Effector memory CD8-positive, alpha-beta T cell (primary cell): ENCODE data around the gene CPD.
"Not testable (repeated sequence)": the region's sequence is repeated elsewhere in the genome, so short reads cannot be mapped to it uniquely, and the experiment has no call there.

Source experiments
- ATAC-seq: fragments of 150-1000 bp; cut with Tn5 transposase; replicated peaks from 2 replicates; pipeline ENCODE4 v1.10.0; 2021; ENCODE audit warnings: mild to moderate bottlenecking, moderate library complexity
- DNase-seq, 3 experiments: peaks; one replicate each; pipeline ENCODE4 v3.0.0; 2021
- H3K27ac Mint-ChIP-seq, 2 donors: one replicate each; pipeline ENCODE4 v1.8.0; 2022; ENCODE audit warnings: mild to moderate bottlenecking in 2 of 2, mixed read lengths in 2 of 2, moderate library complexity in 2 of 2
- H3K27me3 Mint-ChIP-seq, 2 donors: one replicate each; pipeline ENCODE4 v1.8.0; 2022; ENCODE audit warnings: mixed read lengths in 2 of 2
- H3K36me3 Mint-ChIP-seq: one replicate; pipeline ENCODE4 v1.8.0; 2022; ENCODE audit warnings: mild to moderate bottlenecking, moderate library complexity, mixed read lengths; ENCODE audit not compliant: insufficient read depth
- H3K4me1 Mint-ChIP-seq, 2 donors: one replicate each; pipeline ENCODE4 v1.8.0; 2022; ENCODE audit warnings: low read depth in 2 of 2, mixed read lengths in 2 of 2
- H3K4me3 Mint-ChIP-seq, 2 donors: one replicate each; pipeline ENCODE4 v1.8.0; 2022; ENCODE audit warnings: mild to moderate bottlenecking in 2 of 2, mixed read lengths in 2 of 2, moderate library complexity in 2 of 2
- H3K9me3 Mint-ChIP-seq, 2 donors: one replicate each; pipeline ENCODE4 v1.8.0; 2022; ENCODE audit warnings: mixed read lengths in 2 of 2

The CPD gene

DNA sequence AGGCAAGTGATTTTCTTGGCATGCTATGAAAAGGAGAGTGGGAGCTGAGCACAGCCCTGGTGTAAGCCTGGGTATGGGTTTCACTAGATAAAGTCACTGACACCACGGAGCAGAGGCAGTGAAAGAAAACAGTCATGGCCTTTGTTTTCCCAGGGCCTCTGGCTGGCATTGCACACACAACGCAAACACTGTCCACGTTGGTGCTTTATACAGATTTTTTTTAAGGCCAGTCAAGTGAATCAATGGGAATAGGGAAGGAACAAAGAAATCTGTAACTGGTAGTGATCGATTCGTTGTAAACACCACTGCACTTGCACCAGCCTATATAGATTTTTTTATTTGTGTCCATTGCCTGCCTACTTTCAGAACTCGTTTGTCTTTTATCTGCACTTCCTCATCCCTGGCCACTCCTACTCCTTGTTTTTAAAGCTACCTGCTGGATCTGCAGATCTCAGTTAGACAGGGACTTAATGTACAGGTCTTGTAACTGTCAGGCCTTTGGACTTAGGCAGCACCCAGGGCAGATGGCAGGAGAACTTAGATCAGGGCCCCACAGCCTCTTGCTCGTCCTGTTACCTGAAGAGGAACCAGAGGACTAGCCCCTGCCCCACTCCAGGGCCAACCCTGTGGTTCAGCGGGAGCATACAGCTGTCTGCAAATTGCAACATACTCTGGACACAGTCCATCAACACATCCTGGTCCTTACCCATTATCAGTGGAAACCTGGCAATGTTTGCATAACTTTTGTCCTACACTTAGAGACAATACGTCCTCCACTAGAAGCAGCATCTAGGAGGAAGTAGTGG, 34.2 kb upstream of the CPD start:
- H3K4me1 Mint-ChIP-seq = peaks cover 5 to 11% of the 10 kb centered on the region in 2 donors
- DNase-seq = no peak
- ATAC-seq = no peak
- no peaks in the 10 kb centered on the region for H3K27me3 Mint-ChIP-seq
- H3K36me3 Mint-ChIP-seq = no peaks in the 10 kb centered on the region
- no peak overlapping the region for H3K4me3 Mint-ChIP-seq
- H3K27ac Mint-ChIP-seq = no peak overlapping the region
- no peaks in the 10 kb centered on the region for H3K9me3 Mint-ChIP-seq

DNA sequence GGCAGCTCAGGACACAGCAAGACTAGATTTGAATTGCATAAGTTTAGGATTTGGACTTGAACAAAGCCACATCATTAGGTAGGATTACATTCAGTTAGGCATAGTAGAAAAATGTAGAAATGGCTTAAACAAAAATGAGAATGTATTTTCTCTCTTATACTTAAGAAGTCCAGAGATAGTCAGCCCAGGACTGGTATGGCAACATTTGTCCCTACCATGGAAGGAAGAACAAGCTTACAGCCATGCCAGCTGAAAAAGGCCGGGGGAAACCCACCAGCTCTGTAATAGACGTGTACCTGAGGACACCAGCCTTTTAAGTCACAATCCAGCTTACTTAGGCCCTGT, 33.7 kb upstream of the CPD start:
- H3K9me3 Mint-ChIP-seq = no peaks in the 10 kb centered on the region
- no peaks in the 10 kb centered on the region for H3K36me3 Mint-ChIP-seq
- H3K4me3 Mint-ChIP-seq = no peak overlapping the region
- DNase-seq (no peak), ATAC-seq (no peak)
- H3K4me1 Mint-ChIP-seq = peaks cover 3 to 8% of the 10 kb centered on the region in 2 donors
- H3K27ac Mint-ChIP-seq = no peak overlapping the region
- H3K27me3 Mint-ChIP-seq = no peaks in the 10 kb centered on the region

DNA sequence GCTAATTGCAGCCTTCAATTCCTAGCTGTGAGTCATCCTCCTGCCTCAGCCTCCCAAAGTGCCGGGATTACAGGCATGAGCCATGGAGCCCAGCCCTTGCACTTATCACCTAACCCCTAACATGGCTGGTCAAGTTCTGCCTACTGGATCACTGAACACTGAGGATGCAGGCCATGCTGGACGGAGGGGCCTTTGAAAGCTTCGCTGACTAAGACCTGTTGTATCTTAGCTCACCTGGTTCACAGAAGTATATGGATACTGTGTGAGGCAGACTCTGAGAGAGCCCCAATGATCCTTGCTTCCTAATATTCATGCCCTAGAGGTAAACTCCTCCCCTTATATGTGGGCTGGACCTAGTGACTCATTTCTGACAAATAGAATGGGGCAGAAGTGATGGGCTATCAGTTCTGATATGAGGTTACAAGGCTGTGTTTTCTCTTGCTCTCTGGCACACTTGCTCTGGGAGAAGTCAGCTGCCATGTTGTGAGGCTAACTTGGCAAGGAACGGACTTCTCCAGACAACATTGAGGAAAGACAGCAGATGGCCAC, 33.1 kb upstream of the CPD start:
- DNase-seq (no peak), ATAC-seq (no peak)
- H3K36me3 Mint-ChIP-seq = no peaks in the 10 kb centered on the region
- no peaks in the 10 kb centered on the region for H3K9me3 Mint-ChIP-seq
- peaks cover 0 to 4% of the 10 kb centered on the region in 2 donors for H3K4me1 Mint-ChIP-seq
- H3K4me3 Mint-ChIP-seq = no peak overlapping the region
- no peaks in the 10 kb centered on the region for H3K27me3 Mint-ChIP-seq
- H3K27ac Mint-ChIP-seq = no peak overlapping the region

DNA sequence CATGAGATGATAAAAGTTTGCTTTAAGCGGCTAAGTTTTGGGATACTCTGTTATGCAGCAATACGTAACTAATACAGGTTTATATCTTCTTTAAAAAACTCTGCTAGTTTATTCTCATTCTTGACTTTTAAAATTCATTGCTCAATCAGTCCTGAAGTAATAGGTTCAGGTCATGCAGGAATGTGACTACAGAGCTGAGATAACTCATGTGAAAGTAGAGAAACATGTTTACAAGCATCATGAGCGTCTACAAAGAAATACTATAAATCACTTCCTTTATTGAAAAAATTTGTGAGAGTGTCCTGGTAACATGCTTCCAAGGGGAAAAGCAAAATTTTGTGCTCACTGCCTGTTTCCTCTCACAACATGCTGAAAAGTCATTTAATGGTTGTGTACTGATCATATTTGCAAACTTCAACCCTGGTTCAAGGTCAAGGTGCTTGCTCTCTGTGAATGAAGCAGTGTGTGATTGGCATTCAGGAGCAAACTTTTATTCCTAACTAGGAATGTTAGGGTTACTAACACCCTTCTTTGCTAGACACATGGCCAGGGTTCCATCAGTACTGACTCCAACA, 32.4 kb upstream of the CPD start:
- ATAC-seq = no peak
- Mint-ChIP-seq H3K9me3 (no peaks in the 10 kb centered on the region), H3K27ac (no peak overlapping the region), H3K4me3 (no peak overlapping the region), H3K36me3 (no peaks in the 10 kb centered on the region), H3K27me3 (no peaks in the 10 kb centered on the region), H3K4me1 (no peaks in the 10 kb centered on the region)
- no peak for DNase-seq

DNA sequence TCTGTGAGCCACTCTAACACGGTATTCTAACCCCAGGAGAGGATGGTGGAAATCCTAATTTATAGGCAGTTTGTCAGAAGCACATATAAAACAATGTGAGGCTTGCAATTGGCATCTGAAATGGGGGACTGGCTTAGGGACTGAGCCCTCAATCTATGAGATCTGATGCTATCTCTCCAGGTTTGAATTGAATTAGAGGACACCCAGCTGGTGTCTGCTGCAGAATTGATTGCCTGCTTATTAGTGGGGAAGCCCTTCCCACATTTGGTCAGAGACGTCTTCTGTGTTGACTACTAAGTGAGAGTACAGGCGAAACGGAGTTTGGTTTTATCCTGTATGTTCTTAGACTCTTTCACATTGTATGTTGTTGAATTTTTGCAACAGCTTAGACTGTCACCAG, 31.2 kb upstream of the CPD start:
- Mint-ChIP-seq H3K4me1 (peaks cover 0 to 2% of the 10 kb centered on the region in 2 donors), H3K4me3 (no peak overlapping the region), H3K27me3 (no peaks in the 10 kb centered on the region), H3K36me3 (no peaks in the 10 kb centered on the region), H3K9me3 (no peaks in the 10 kb centered on the region), H3K27ac (no peak overlapping the region)
- DNase-seq (no peak), ATAC-seq (no peak)

DNA sequence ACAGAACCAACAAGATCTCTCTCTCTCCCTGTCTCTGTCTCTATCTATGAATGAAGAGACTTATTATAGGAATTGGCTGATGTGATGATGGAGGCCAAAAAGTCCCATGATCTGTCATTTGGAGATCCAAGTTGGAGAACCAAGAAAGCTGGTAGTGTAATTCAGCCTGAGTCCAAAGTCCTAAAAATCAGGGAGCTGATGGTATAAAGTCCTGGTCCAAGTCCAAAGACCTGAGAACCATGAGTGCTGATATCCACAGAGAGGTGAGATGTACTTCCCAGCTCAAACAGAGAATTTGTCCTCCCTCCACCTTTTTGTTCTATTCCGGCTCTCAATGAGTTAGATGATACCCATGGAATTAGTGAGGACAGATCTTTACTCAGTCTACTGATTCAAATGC, 29.5 kb upstream of the CPD start:
- Mint-ChIP-seq H3K36me3 (no peaks in the 10 kb centered on the region), H3K27me3 (no peaks in the 10 kb centered on the region), H3K4me1 (peaks cover 0 to 2% of the 10 kb centered on the region in 2 donors), H3K9me3 (no peaks in the 10 kb centered on the region), H3K4me3 (no peak overlapping the region), H3K27ac (no peak overlapping the region)
- DNase-seq (no peak), ATAC-seq (no peak)

DNA sequence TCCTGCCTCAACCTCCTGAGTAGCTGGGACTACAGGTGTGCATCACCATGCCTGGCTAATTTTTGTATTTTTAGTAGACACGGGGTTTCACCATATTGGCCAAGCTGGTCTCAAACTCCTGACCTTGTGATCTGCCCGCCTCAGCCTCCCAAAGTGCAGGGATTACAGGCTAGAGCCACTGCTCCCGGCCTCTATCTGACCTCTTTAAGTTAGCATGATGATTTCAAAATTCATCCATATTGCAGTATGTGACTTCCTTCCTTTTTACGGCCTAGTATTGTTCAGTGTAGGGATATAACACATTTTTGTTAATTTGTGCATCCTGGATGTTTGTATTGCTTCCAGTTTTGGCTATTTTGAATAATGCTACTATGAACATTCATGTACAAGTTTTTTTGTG, 27.5 kb upstream of the CPD start:
- not testable (repeated sequence) for H3K36me3 Mint-ChIP-seq, DNase-seq, H3K4me3 Mint-ChIP-seq, ATAC-seq, H3K9me3 Mint-ChIP-seq, H3K4me1 Mint-ChIP-seq, H3K27ac Mint-ChIP-seq, H3K27me3 Mint-ChIP-seq

DNA sequence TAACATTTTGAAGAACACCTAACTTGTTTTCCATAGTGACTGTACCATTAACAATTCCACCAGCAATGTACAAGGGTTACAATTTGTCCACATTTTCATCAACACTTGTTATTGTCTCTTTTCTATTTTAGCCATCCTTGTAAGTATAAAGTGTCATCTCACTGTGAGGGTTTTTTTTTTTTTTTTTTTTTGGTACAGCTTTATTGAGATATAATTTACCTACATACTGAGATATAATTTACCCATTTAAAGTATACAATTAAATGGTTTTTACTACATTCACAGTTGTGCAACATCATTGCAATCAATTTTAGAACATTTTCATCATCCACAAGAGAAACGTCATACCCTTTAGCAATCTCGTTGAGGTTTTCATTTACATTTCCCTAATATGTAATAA, 27.0 kb upstream of the CPD start:
- Mint-ChIP-seq H3K27me3 (no peaks in the 10 kb centered on the region), H3K27ac (no peak overlapping the region), H3K36me3 (no peaks in the 10 kb centered on the region), H3K4me3 (no peak overlapping the region), H3K4me1 (peaks cover 0 to 3% of the 10 kb centered on the region in 2 donors), H3K9me3 (no peaks in the 10 kb centered on the region)
- DNase-seq (no peak), ATAC-seq (no peak)

DNA sequence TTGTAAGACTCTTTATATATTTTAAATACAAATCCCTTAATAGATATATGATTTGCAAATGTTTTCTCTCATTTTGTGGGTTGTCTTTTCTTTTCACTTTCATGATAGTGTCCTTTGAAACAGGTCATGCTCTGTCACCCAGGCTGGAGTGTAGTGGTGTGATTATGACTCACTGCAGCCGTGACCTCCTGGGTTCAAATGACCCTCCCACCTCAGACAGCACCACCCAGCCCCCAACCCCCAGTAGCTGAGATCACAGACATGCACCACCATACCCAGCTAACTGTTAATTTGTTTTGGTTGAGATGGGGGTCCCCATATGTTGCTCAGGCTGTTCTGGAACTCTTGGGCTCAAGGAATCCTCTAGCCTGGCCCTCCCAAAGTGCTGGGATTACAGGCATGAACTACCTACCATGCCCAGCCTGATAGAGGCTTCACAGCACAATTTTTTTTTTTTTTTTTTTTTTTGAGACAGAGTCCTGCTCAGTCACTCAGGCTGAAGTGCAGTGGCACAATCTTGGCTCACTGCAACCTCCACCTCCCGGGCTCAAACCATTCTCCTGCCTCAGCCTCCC, 26.4 kb upstream of the CPD start:
- Mint-ChIP-seq H3K36me3 (no peaks in the 10 kb centered on the region), H3K9me3 (no peaks in the 10 kb centered on the region), H3K4me3 (no peak overlapping the region), H3K27ac (no peak overlapping the region), H3K4me1 (peaks cover 0 to 3% of the 10 kb centered on the region in 2 donors), H3K27me3 (no peaks in the 10 kb centered on the region)
- no peak for DNase-seq
- no peak for ATAC-seq

DNA sequence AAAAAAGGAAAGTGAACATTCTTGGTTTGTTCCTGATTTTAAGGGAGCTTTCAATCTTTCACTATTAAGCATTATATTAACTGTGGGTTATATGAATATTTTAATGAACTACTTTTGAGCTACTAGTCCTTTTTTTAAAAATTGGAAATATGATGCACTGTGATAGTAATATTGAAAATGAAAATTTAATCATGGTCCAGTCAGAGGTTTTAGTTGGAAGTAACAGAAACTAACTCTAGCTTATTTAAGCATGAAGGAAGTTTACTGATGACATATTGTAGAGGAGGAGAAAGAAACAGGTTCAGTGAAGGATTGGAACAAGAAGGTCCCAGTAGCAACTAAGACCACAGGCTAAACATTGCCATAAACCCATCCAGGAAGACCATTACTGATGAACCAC, 24.0 kb upstream of the CPD start:
- Mint-ChIP-seq H3K27ac (no peak overlapping the region), H3K36me3 (no peaks in the 10 kb centered on the region), H3K27me3 (no peaks in the 10 kb centered on the region), H3K4me1 (peaks cover 0 to 3% of the 10 kb centered on the region in 2 donors), H3K9me3 (no peaks in the 10 kb centered on the region), H3K4me3 (no peak overlapping the region)
- DNase-seq (no peak), ATAC-seq (no peak)

DNA sequence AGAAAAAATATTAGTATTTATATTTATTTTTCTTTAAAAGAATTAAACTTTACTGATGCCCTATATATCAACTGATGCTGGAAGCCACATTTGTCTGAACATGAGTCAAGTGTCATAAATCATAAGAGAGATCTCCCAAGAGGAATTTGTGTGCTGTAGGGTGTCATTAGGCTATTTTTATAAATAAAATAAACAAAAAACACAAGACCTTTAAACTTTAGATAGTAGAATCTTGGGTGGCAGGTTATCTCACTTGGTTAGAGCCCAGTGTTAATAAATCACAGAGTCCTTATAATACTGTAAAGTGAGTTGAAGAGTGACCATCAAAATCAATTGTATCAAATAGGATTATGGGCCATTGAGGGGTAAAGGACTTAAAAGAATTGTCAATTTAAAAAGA, 21.3 kb upstream of the CPD start:
- H3K27ac Mint-ChIP-seq = no peak overlapping the region
- peaks cover 3% of the 10 kb centered on the region for H3K36me3 Mint-ChIP-seq
- H3K9me3 Mint-ChIP-seq = no peaks in the 10 kb centered on the region
- H3K27me3 Mint-ChIP-seq = no peaks in the 10 kb centered on the region
- ATAC-seq (no peak), DNase-seq (no peak)
- no peak overlapping the region for H3K4me3 Mint-ChIP-seq
- H3K4me1 Mint-ChIP-seq = peaks cover 2 to 3% of the 10 kb centered on the region in 2 donors

DNA sequence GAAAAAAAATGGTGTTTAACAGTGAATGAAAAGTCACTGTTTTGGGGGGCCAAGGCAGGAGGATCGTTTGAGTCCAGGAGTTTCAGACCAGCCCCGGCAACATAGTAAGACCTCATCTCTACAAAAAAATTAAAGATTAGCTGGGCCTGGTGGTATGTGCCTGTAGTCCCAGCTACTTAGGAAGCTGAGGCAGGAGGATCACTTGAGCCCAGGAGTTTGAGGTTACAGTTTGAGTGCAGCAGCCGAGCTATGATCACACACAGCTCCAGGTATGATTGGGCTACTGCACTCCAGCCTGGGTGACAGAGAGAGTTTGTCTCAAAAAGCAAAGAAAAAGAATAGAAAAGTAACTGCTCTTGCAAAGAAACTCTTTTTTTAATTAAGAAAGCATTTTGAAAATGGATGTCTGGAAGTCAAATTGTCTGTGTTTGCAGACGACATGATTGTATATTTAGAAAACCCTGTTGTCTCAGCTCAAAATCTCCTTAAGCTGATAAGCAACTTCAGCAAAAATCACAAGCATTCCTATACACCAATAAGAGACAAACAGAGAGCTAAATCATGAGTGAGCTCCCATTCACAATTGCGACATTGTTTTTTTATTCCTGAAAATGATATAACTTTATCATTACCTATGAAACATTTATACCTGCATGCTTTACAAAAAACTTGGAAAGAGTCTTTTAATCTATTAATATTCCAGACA, 20.5 kb upstream of the CPD start:
- Mint-ChIP-seq H3K4me1 (peaks cover 7 to 8% of the 10 kb centered on the region in 2 donors), H3K27me3 (no peaks in the 10 kb centered on the region), H3K9me3 (no peaks in the 10 kb centered on the region), H3K36me3 (peaks cover 5% of the 10 kb centered on the region), H3K27ac (no peak overlapping the region), H3K4me3 (no peak overlapping the region)
- ATAC-seq = no peak
- no peak for DNase-seq

DNA sequence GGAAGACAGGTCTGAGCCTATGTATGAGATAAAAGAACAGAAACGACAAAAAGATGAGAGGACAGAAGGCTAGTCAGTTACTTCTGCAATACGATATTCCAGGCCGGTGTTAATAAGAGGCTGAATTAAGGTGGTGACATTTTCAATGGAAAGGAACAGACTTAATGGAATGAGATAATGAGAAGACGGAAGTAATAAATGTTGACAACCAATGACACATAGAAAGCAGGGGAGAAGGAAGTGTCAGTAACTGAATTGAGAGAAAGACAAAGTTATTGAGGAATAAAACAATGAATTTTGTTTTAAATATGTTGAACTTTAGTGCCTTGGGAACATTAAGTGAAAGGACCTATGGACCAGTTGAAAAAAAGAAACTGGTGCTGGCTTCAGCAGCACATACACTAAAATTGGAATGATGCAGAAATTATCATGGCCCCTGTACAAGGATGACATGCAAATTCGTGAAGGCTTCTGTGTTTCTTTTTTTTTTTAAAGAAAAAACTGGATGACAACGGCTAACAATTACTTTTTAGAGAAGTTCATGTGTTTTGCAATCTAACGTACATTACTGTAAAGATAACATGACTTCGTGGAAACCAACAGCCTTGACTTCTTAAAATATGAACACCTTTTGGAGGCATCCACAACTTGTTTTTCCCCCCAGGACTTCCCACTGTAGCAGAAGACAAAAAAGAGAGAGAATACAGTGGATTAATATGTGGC, 18.5 kb upstream of the CPD start:
- DNase-seq = no peak
- H3K27me3 Mint-ChIP-seq = no peaks in the 10 kb centered on the region
- no peak for ATAC-seq
- no peak overlapping the region for H3K27ac Mint-ChIP-seq
- peaks cover 19 to 20% of the 10 kb centered on the region in 2 donors for H3K4me1 Mint-ChIP-seq
- H3K4me3 Mint-ChIP-seq = no peak overlapping the region
- H3K36me3 Mint-ChIP-seq = peaks cover 22% of the 10 kb centered on the region
- peaks cover 0 to under 1% of the 10 kb centered on the region in 2 donors for H3K9me3 Mint-ChIP-seq
